HepG2 (cell line): ENCODE data around the gene CYP46A1. TPM values are rescaled to one million over a fixed set of nuclear protein-coding genes. Genes with fewer than 3 reads are reported as not detected.
A peak's percentile ranks its signal among the peaks of the same experiment; 100 is the strongest.

Experiments
- ATAC-seq: fragments of 200-7000 bp; cut with Tn5 transposase; 3 replicates; pipeline ENCODE4 v1.9.1; 2020; ENCODE audit warnings: mild to moderate bottlenecking, moderate library complexity
- Bru-seq: library from RNA; stranded (reverse); fragments of 400-500 nt; gene quantifications from one replicate; lab custom pipeline; 2021; lab: Mats Ljungman, UMichigan
- BruChase-seq, 2 experiments: library from RNA; stranded (reverse); fragments of 400-500 nt; gene quantifications; one replicate each; lab custom pipeline; 2021; lab: Mats Ljungman, UMichigan
- BruUV-seq: library from RNA; stranded (reverse); fragments of 400-500 nt; replicated peaks from 2 replicates; lab custom pipeline; 2021; lab: Mats Ljungman, UMichigan
- CTCF ChIA-PET: fragments of 300-600 bp; formaldehyde crosslinking; extraction: SDS; loops from one replicate; lab custom pipeline; 2021; ENCODE audit warnings: low total read pairs, inconsistent platforms, low intra/inter-chr PET ratio; lab: Yijun Ruan, JAX
- POLR2A ChIA-PET: fragments of 350-600 bp; sonication (Branson Sonifier 250); formaldehyde crosslinking; loops from one replicate; lab custom pipeline; 2020; ENCODE audit warnings: antibody characterized with exemption, inconsistent platforms; lab: Yijun Ruan, JAX
- DNase-seq: peaks from one replicate; pipeline ENCODE4 v3.0.0-alpha.2; 2015; ENCODE audit warnings: low spot score
- FAIRE-seq: peaks from 3 replicates; lab custom pipeline; 2011; peaks lifted over from hg19 to GRCh38; lab: Jason Lieb, UNC
- H2AFZ ChIP-seq: one replicate; pipeline ENCODE4 v1.6.1; 2011; ENCODE audit warnings: low read length, inconsistent platforms
- H3K27ac ChIP-seq: fragments of 300-600 bp; 3 replicates; pipeline ENCODE4 v1.8.0; 2011; ENCODE audit warnings: mixed run types, mild to moderate bottlenecking, mixed read lengths, low read length, inconsistent platforms; ENCODE audit not compliant: insufficient read depth; ENCODE audit errors: extremely low read length
- H3K27me3 ChIP-seq, 2 experiments: fragments of 200-600 bp in 1 of 2; 2 replicates in 1 of 2; 3 replicates in 1 of 2; pipeline versions ENCODE4 v1.6.0 to v1.8.0; 2011; ENCODE audit warnings: low read length in 2 of 2, mild to moderate bottlenecking in 2 of 2, moderate library complexity in 2 of 2, inconsistent platforms in 1 of 2; ENCODE audit not compliant: insufficient read depth in 2 of 2, control insufficient read depth in 1 of 2
- H3K36me3 ChIP-seq, 2 experiments: fragments of 200-600 bp in 1 of 2; replicated peaks in 1 of 2; 2 replicates in 1 of 2; 3 replicates in 1 of 2; pipeline versions ENCODE4 v1.5.1 to v1.8.0; 2011; ENCODE audit warnings: low read length in 2 of 2, inconsistent platforms in 1 of 2; ENCODE audit not compliant: insufficient read depth in 2 of 2, control insufficient read depth in 1 of 2
- H3K4me1 ChIP-seq: 2 replicates; pipeline ENCODE4 v1.5.1; 2012; ENCODE audit warnings: low read length, inconsistent platforms; ENCODE audit not compliant: insufficient read depth
- H3K4me2 ChIP-seq: 2 replicates; pipeline ENCODE4 v1.6.0; 2011; ENCODE audit warnings: low read depth, low read length, inconsistent platforms
- H3K4me3 ChIP-seq, 3 experiments: fragments of 200-600 bp in 1 of 3; sonication (generic), shearing (Covaris generic) in 1 of 3; replicated peaks in 1 of 3; 2 replicates each; pipeline ENCODE4 v1.5.1; 2011 to 2016; ENCODE audit warnings: low read length in 3 of 3, inconsistent platforms in 2 of 3, low read depth in 2 of 3, mild to moderate bottlenecking in 2 of 3, control low read depth in 1 of 3, mixed read lengths in 1 of 3; ENCODE audit not compliant: insufficient read depth in 1 of 3
- H3K79me2 ChIP-seq: one replicate; pipeline ENCODE4 v1.6.1; 2011; ENCODE audit warnings: low read length, inconsistent platforms; ENCODE audit not compliant: insufficient read depth
- H3K9ac ChIP-seq: 2 replicates; pipeline ENCODE4 v1.6.0; 2011; ENCODE audit warnings: mild to moderate bottlenecking, low read depth, low read length, inconsistent platforms; ENCODE audit not compliant: insufficient read depth
- H3K9me3 ChIP-seq: 2 replicates; pipeline ENCODE4 v1.5.1; 2012; ENCODE audit warnings: mild to moderate bottlenecking, low read length
- H4K20me1 ChIP-seq: 2 replicates; pipeline ENCODE4 v1.6.0; 2011; ENCODE audit warnings: inconsistent platforms, mild to moderate bottlenecking, low read length, moderate library complexity; ENCODE audit not compliant: insufficient read depth
- HMG20B ChIP-seq: conservative IDR thresholded peaks from 2 replicates; pipeline ENCODE4 v1.6.1; 2016; ENCODE audit warnings: missing genetic modification reagents, missing compliant biosample characterization
- MAFG ChIP-seq: sonication (generic); formaldehyde crosslinking; IDR thresholded peaks from 2 replicates; pipeline ENCODE4 v1.5.1; 2020; ENCODE audit warnings: mild to moderate bottlenecking, missing genetic modification reagents
- ZFP90 ChIP-seq: sonication (generic); formaldehyde crosslinking; IDR thresholded peaks from 2 replicates; pipeline ENCODE4 v1.8.0; 2022; ENCODE audit warnings: missing genetic modification reagents, mild to moderate bottlenecking, inconsistent platforms, borderline replicate concordance
- ZNF20 ChIP-seq: sonication (generic); formaldehyde crosslinking; IDR thresholded peaks from 2 replicates; pipeline ENCODE4 v1.4.0; 2020; ENCODE audit warnings: mild to moderate bottlenecking, moderate library complexity, missing genetic modification reagents
- ZNF235 ChIP-seq: sonication (generic); formaldehyde crosslinking; IDR thresholded peaks from 2 replicates; pipeline ENCODE4 v1.8.1; 2023; ENCODE audit warnings: mild to moderate bottlenecking, missing genetic modification reagents, borderline replicate concordance
- ZUFSP ChIP-seq: sonication (generic); formaldehyde crosslinking; IDR thresholded peaks from 2 replicates; pipeline ENCODE4 v1.9.0; 2021; ENCODE audit warnings: missing genetic modification reagents, mild to moderate bottlenecking, borderline replicate concordance
- WGBS: methylation state at CpG from one replicate; pipeline ENCODE4 v1.1.6; 2017; ENCODE audit warnings: low lambda C conversion rate; 5-methylcytosine and 5-hydroxymethylcytosine counted together
- in situ Hi-C: cut with HindIII; loops from 2 replicates; pipeline ENCODE4 v1.10.0; 2017; ENCODE audit warnings: low pct_unique_long_range_greater_than_20kb; ENCODE audit not compliant: extremely low pct_ligation_motif_present
- intact Hi-C: fragments of 100-400 bp; cut with micrococcal nuclease; formaldehyde crosslinking; loops from one replicate; pipeline ENCODE4 v1.10.0; 2022; ENCODE audit not compliant: unreplicated experiment
- long read RNA-seq, 2 experiments: library from RNA in 1 of 2; library from polyadenylated mRNA in 1 of 2; stranded (forward) in 1 of 2; unstranded in 1 of 2; transcript quantifications; one replicate each; pipeline ENCODE4 v2.0.0, GENCODE V29; 2019 to 2022
- polyA minus RNA-seq, 3 experiments: library from RNA; depleted of rRNA, polyadenylated mRNA; stranded (reverse); fragments of >200 nt; gene quantifications; 2 replicates each; pipeline ENCODE4 v1.2.3, GENCODE V29; 2011; ENCODE audit warnings: low replicate concordance in 1 of 3
- polyA plus RNA-seq, 8 experiments: library from polyadenylated mRNA; depleted of rRNA in 3 of 8; stranded (reverse) in 7 of 8; unstranded in 1 of 8; fragments of >200 nt; fragmentation: Illumina TruSeq in 4 of 8; extraction: Trizol in 4 of 8; gene quantifications; 2 replicates each; pipeline versions ENCODE4 v1.2.1 to v1.2.3, GENCODE V29; 2011 to 2016; ENCODE audit warnings: low read depth in 4 of 8, missing spikeins in 1 of 8, mixed read lengths in 1 of 8; ENCODE audit not compliant: insufficient read depth in 1 of 8
- total RNA-seq, 5 experiments: library from RNA; depleted of rRNA; stranded (reverse); fragments of >200 nt; fragmentation: Illumina TruSeq; extraction: Trizol; gene quantifications; 2 replicates each; pipeline ENCODE4 v1.2.3, GENCODE V29; 2016; ENCODE audit warnings: low read depth in 1 of 5
- TF ChIP-seq, protein P1 (sequence below): sonication (generic); formaldehyde crosslinking; conservative IDR thresholded peaks from 2 replicates; pipeline ENCODE4 v1.4.0; 2020; ENCODE audit warnings: mild to moderate bottlenecking, missing genetic modification reagents, moderate library complexity

CYP46A1 gene
- total RNA-seq (2016; rRNA removed; fragmentation: Illumina TruSeq; extraction: Trizol) = not detected in 2 replicates
- total RNA-seq (2016; cell fraction: cytosol; rRNA removed; fragmentation: Illumina TruSeq; extraction: Trizol; ENCODE audit: low read depth) = not detected in 2 replicates
- total RNA-seq (2016; cell fraction: insoluble cytoplasmic fraction; rRNA removed; fragmentation: Illumina TruSeq; extraction: Trizol) = not detected in 2 replicates
- total RNA-seq (2016; cell fraction: membrane; rRNA removed; fragmentation: Illumina TruSeq; extraction: Trizol) = not detected in 2 replicates
- not detected in 2 replicates for total RNA-seq (2016; cell fraction: nucleus; rRNA removed; fragmentation: Illumina TruSeq; extraction: Trizol)
- polyA plus RNA-seq (2011; rRNA removed) = not detected in 2 replicates
- polyA plus RNA-seq (2011; cell fraction: cytosol; rRNA removed) = not detected in 2 replicates
- 0.06 and 0.12 TPM in 2 replicates for polyA plus RNA-seq (2011; cell fraction: nucleus; rRNA removed)
- not detected in 2 replicates for polyA plus RNA-seq (2012)
- polyA plus RNA-seq (2016; cell fraction: cytosol; fragmentation: Illumina TruSeq; extraction: Trizol; ENCODE audit: low read depth) = 0.06 TPM in 2 replicates
- polyA plus RNA-seq (2016; cell fraction: insoluble cytoplasmic fraction; fragmentation: Illumina TruSeq; extraction: Trizol; ENCODE audit: low read depth) = not detected in 2 replicates
- not detected in 2 replicates for polyA plus RNA-seq (2016; cell fraction: membrane; fragmentation: Illumina TruSeq; extraction: Trizol; ENCODE audit: low read depth)
- polyA plus RNA-seq (2016; cell fraction: nucleus; fragmentation: Illumina TruSeq; extraction: Trizol; ENCODE audit: insufficient read depth, low read depth) = 0.11 and 0.14 TPM in 2 replicates
- 0.02 TPM in 1 of 2 replicates, not detected in the other for polyA minus RNA-seq (2011; rRNA and poly(A)+ RNA removed; ENCODE audit: low replicate concordance)
- not detected in 2 replicates for polyA minus RNA-seq (2011; cell fraction: cytosol; rRNA and poly(A)+ RNA removed)
- under 0.01 and 0.12 TPM in 2 replicates for polyA minus RNA-seq (2011; cell fraction: nucleus; rRNA and poly(A)+ RNA removed)
- percentile 12 among the genes with signal in this experiment for Bru-seq, nascent RNA
- BruChase-seq, experiment 1, labeled RNA remaining after a 6-hour chase = percentile 8 among the genes with signal in this experiment
- BruChase-seq, experiment 2, labeled RNA remaining after a 2-hour chase = percentile 10 among the genes with signal in this experiment
- long read RNA-seq, experiment 1 = 0 reads
- long read RNA-seq, experiment 2 = 0 reads

GRCh38 chr14:99683619-99684409 lies at the start of gene CYP46A1:
CYP46A1 (plus strand) TSS chr14:99684298; CDS start chr14:99684418, 120 bp downstream.
- CTCF ChIA-PET = interaction anchor here (1.7 kb wide), 1 partner anchor 201 kb away, joined by 15 read pairs; no protein-coding TSS in a partner anchor
- peak; percentile 39 for FAIRE-seq
- no TSS peak for BruUV-seq
- ATAC-seq = peak; percentile 83
- in situ Hi-C loops (loop anchor here (5.0 kb wide), 1 partner anchor 203 kb away; no protein-coding TSS in a partner anchor), intact Hi-C loops (loop anchor here (1.0 kb wide), 1 partner anchor 201 kb away; no protein-coding TSS in a partner anchor)
- H3K4me2 ChIP-seq = peak within 1 kb of the TSS; percentile 100
- under 1% methylated on average over 37 of the region's 83 CpGs for WGBS
- H3K36me3 ChIP-seq = no peaks in the 10 kb centered on the region
- H3K9me3 ChIP-seq = no peaks in the 10 kb centered on the region
- no peaks in the 10 kb centered on the region for H4K20me1 ChIP-seq
- DNase-seq = peak; percentile 94
- POLR2A ChIA-PET = interaction anchor here (0.7 to 1.3 kb wide), 3 partner anchors 46 to 204 kb away, joined by 3 to 4 read pairs (median 4); partner anchors contain the start of genes CCNK and SETD3
- H3K27ac ChIP-seq = peak within 1 kb of the TSS; percentile 42
- no peaks in the 10 kb centered on the region for H3K79me2 ChIP-seq
- H3K27me3 ChIP-seq = peaks cover 3 to 13% of the 10 kb centered on the region in 2 experiments; a peak in 3 of 5 replicates
- peak within 1 kb of the TSS; percentile 85 to 97 (median 86) for H3K4me3 ChIP-seq
- H3K9ac ChIP-seq = peak within 1 kb of the TSS; percentile 64
- peaks cover 16% of the 10 kb centered on the region for H3K4me1 ChIP-seq
- no peak within 1 kb of the TSS for H2AFZ ChIP-seq
- TF ChIP-seq ZUFSP (CRISPR knock-in tag) (no peak), ZFP90 (CRISPR knock-in tag) (no peak), ZNF20 (no peak), ZNF235 (0 out of 2 replicates have a peak, but pooled peaks have one; percentile 79), HMG20B (CRISPR knock-in tag) (no peak), MAFG (CRISPR knock-in tag) (no peak)
- TF ChIP-seq, protein P1, sequence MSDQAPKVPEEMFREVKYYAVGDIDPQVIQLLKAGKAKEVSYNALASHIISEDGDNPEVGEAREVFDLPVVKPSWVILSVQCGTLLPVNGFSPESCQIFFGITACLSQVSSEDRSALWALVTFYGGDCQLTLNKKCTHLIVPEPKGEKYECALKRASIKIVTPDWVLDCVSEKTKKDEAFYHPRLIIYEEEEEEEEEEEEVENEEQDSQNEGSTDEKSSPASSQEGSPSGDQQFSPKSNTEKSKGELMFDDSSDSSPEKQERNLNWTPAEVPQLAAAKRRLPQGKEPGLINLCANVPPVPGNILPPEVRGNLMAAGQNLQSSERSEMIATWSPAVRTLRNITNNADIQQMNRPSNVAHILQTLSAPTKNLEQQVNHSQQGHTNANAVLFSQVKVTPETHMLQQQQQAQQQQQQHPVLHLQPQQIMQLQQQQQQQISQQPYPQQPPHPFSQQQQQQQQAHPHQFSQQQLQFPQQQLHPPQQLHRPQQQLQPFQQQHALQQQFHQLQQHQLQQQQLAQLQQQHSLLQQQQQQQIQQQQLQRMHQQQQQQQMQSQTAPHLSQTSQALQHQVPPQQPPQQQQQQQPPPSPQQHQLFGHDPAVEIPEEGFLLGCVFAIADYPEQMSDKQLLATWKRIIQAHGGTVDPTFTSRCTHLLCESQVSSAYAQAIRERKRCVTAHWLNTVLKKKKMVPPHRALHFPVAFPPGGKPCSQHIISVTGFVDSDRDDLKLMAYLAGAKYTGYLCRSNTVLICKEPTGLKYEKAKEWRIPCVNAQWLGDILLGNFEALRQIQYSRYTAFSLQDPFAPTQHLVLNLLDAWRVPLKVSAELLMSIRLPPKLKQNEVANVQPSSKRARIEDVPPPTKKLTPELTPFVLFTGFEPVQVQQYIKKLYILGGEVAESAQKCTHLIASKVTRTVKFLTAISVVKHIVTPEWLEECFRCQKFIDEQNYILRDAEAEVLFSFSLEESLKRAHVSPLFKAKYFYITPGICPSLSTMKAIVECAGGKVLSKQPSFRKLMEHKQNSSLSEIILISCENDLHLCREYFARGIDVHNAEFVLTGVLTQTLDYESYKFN (CRISPR knock-in tag) = peak; percentile 43; the same call in 1 of the 2 replicates
